SK-N-SH treated with all-trans-retinoic acid at 6 μM for 48 hours (cell line): ENCODE data around the gene JOSD1.

Experiments
- ARNTL ChIP-seq: fragments of 450-650 bp; formaldehyde crosslinking; IDR thresholded peaks from 2 replicates; pipeline ENCODE4 v1.5.0; 2020; ENCODE audit warnings: low read depth, mild to moderate bottlenecking, moderate library complexity, borderline replicate concordance
- CREB5 ChIP-seq: fragments of 250-450 bp; sonication (Bioruptor Pico); IDR thresholded peaks from 2 replicates; pipeline ENCODE4 v1.5.1; 2020; ENCODE audit warnings: low read depth, mild to moderate bottlenecking, moderate library complexity
- CSDC2 ChIP-seq: fragments of 250-450 bp; sonication (Bioruptor Pico); IDR thresholded peaks from 2 replicates; pipeline ENCODE4 v1.5.0; 2020; ENCODE audit warnings: mild to moderate bottlenecking, moderate library complexity
- ESRRG ChIP-seq: fragments of 250-450 bp; sonication (Bioruptor Pico); IDR thresholded peaks from 2 replicates; pipeline ENCODE4 v1.6.1; 2021; ENCODE audit warnings: mild to moderate bottlenecking
- OSR1 ChIP-seq: fragments of 250-450 bp; sonication (Bioruptor Pico); IDR thresholded peaks from 2 replicates; pipeline ENCODE4 v1.8.0; 2022; ENCODE audit warnings: moderate library complexity, mild to moderate bottlenecking, inconsistent platforms
- RARB ChIP-seq: fragments of 250-450 bp; sonication (Bioruptor Pico); IDR thresholded peaks from 2 replicates; pipeline ENCODE4 v1.8.0; 2021; ENCODE audit warnings: mild to moderate bottlenecking, moderate library complexity
- TCF4 ChIP-seq: fragments of 250-450 bp; sonication (Bioruptor Pico); IDR thresholded peaks from 2 replicates; pipeline ENCODE4 v1.8.0; 2021; ENCODE audit warnings: mild to moderate bottlenecking, moderate library complexity, borderline replicate concordance
- ZNF565 ChIP-seq: fragments of 450-650 bp; formaldehyde crosslinking; conservative IDR thresholded peaks from 2 replicates; pipeline ENCODE4 v1.5.0; 2020; ENCODE audit warnings: low read depth, mild to moderate bottlenecking, moderate library complexity

GRCh38 chr22:38731703-38732161 lies 31.0 kb upstream of the JOSD1 start:
- TF ChIP-seq ZNF565 (CRISPR knock-in tag) (no peak), OSR1 (CRISPR knock-in tag) (no peak), RARB (CRISPR knock-in tag) (no peak), CREB5 (CRISPR knock-in tag) (no peak), ARNTL (CRISPR knock-in tag) (no peak), ESRRG (CRISPR knock-in tag) (no peak), CSDC2 (CRISPR knock-in tag) (no peak), TCF4 (no peak)
